OCI-LY1 (cell line): ENCODE results near the gene INPP5A.

ENCODE experiments used
- H2AFZ ChIP-seq: fragments of 200-600 bp; sonication (generic), shearing (Covaris generic); 2 replicates; pipeline ENCODE4 v1.6.0; 2014; ENCODE audit warnings: antibody characterized with exemption, mild to moderate bottlenecking, low read length
- H3F3A ChIP-seq: fragments of 200-600 bp; sonication (generic), shearing (Covaris generic); 2 replicates; pipeline ENCODE4 v1.6.0; 2014; ENCODE audit warnings: mild to moderate bottlenecking, antibody characterized with exemption, low read length, moderate library complexity; ENCODE audit not compliant: insufficient read depth
- H3K27ac ChIP-seq: fragments of 200-600 bp; sonication (generic); 2 replicates; pipeline ENCODE4 v1.5.1; 2014; ENCODE audit warnings: low read length, mixed run types, mild to moderate bottlenecking, low read depth; ENCODE audit not compliant: poor library complexity, severe bottlenecking
- H3K27me3 ChIP-seq: fragments of 200-600 bp; sonication (generic); 2 replicates; pipeline ENCODE4 v1.6.0; 2014; ENCODE audit warnings: antibody characterized with exemption, mild to moderate bottlenecking, low read length, moderate library complexity; ENCODE audit not compliant: insufficient read depth
- H3K36me3 ChIP-seq: fragments of 200-600 bp; sonication (generic); 2 replicates; pipeline ENCODE4 v1.6.1; 2014; ENCODE audit warnings: mild to moderate bottlenecking, antibody characterized with exemption, low read length, moderate library complexity, mixed read lengths; ENCODE audit not compliant: insufficient read depth
- H3K4me1 ChIP-seq: fragments of 200-600 bp; sonication (generic); 2 replicates; pipeline ENCODE4 v1.5.1; 2014; ENCODE audit warnings: mild to moderate bottlenecking, low read length, moderate library complexity; ENCODE audit not compliant: insufficient read depth, severe bottlenecking
- H3K4me2 ChIP-seq: fragments of 200-600 bp; sonication (generic), shearing (Covaris generic); 2 replicates; pipeline ENCODE4 v1.6.1; 2014; ENCODE audit warnings: low read length
- H3K4me3 ChIP-seq: fragments of 200-600 bp; sonication (generic); 2 replicates; pipeline ENCODE4 v1.5.1; 2014; ENCODE audit warnings: low read length, low read depth, mild to moderate bottlenecking, mixed read lengths; ENCODE audit not compliant: poor library complexity, severe bottlenecking
- H3K79me2 ChIP-seq: fragments of 200-600 bp; shearing (Covaris generic); 2 replicates; pipeline ENCODE4 v1.6.1; 2016; ENCODE audit warnings: mixed run types, low read length, mixed read lengths; ENCODE audit not compliant: insufficient read depth
- H3K9ac ChIP-seq: fragments of 200-600 bp; sonication (generic), shearing (Covaris generic); 2 replicates; pipeline ENCODE4 v1.6.1; 2014; ENCODE audit warnings: mild to moderate bottlenecking, low read length, mixed read lengths
- H3K9me2 ChIP-seq: fragments of 200-600 bp; sonication (generic), shearing (Covaris generic); 2 replicates; pipeline ENCODE4 v1.6.1; 2014; ENCODE audit warnings: low read depth, mild to moderate bottlenecking, low read length, mixed read lengths
- H3K9me3 ChIP-seq: fragments of 200-600 bp; shearing (Covaris generic); 2 replicates; pipeline ENCODE4 v1.6.1; 2014; ENCODE audit warnings: low read length, mixed read lengths
- H4K20me1 ChIP-seq: fragments of 200-600 bp; sonication (generic), shearing (Covaris generic); 2 replicates; pipeline ENCODE4 v1.6.0; 2016; ENCODE audit warnings: mild to moderate bottlenecking, low read length; ENCODE audit not compliant: insufficient read depth
- CTCF ChIP-seq: fragments of 200-600 bp; sonication (generic), shearing (Covaris generic); IDR thresholded peaks from 2 replicates; pipeline ENCODE4 v1.5.1; 2017; ENCODE audit warnings: mild to moderate bottlenecking, antibody characterized with exemption, low read length, moderate library complexity, mixed read lengths
- EZH2 ChIP-seq: fragments of 200-600 bp; sonication (generic), shearing (Covaris generic); IDR thresholded peaks from 2 replicates; pipeline ENCODE4 v1.8.0; 2017; ENCODE audit warnings: borderline replicate concordance, mixed run types, mild to moderate bottlenecking, antibody characterized with exemption, low read length, moderate library complexity, mixed read lengths

The INPP5A gene

GRCh38 chr10:132662186-132662920 lies 124.8 kb downstream of the INPP5A start:
- TF ChIP-seq EZH2 (no peak), CTCF (no peak)
- H4K20me1 ChIP-seq: no peaks in the 10 kb centered on the region
- no peaks in the 10 kb centered on the region for H3K27me3 ChIP-seq
- H3K4me3 ChIP-seq: no peak overlapping the region
- no peak overlapping the region for H3K9ac ChIP-seq
- no peaks in the 10 kb centered on the region for H3K79me2 ChIP-seq
- no peaks in the 10 kb centered on the region for H3K9me2 ChIP-seq
- no peak overlapping the region for H3K4me2 ChIP-seq
- no peaks in the 10 kb centered on the region for H3K9me3 ChIP-seq
- no peaks in the 10 kb centered on the region for H3K4me1 ChIP-seq
- no peak overlapping the region for H3K27ac ChIP-seq
- no peak overlapping the region for H2AFZ ChIP-seq
- no peaks in the 10 kb centered on the region for H3K36me3 ChIP-seq
- no peaks in the 10 kb centered on the region for H3F3A ChIP-seq

- Histone ChIP-seq H3K4me2 (no peak overlapping the region), H3K27ac (no peak overlapping the region), H4K20me1 (no peaks in the 10 kb centered on the region), H3F3A (no peaks in the 10 kb centered on the region), H3K79me2 (no peaks in the 10 kb centered on the region), H3K9ac (no peak overlapping the region), H2AFZ (no peak overlapping the region), H3K36me3 (no peaks in the 10 kb centered on the region), H3K4me1 (no peaks in the 10 kb centered on the region), H3K27me3 (no peaks in the 10 kb centered on the region), H3K4me3 (no peak overlapping the region), H3K9me2 (no peaks in the 10 kb centered on the region), H3K9me3 (no peaks in the 10 kb centered on the region)
- TF ChIP-seq CTCF (no peak), EZH2 (no peak)
Measured at GRCh38 chr10:132663666-132664365, 126.2 kb downstream of the INPP5A start.

GRCh38 chr10:132664407-132664806 lies 126.8 kb downstream of the INPP5A start:
- Histone ChIP-seq H3K36me3 (no peaks in the 10 kb centered on the region), H3K27me3 (no peaks in the 10 kb centered on the region), H3K4me1 (no peaks in the 10 kb centered on the region), H3K4me2 (no peak overlapping the region), H3K9ac (no peak overlapping the region), H3F3A (no peaks in the 10 kb centered on the region), H3K27ac (no peak overlapping the region), H2AFZ (no peak overlapping the region), H4K20me1 (no peaks in the 10 kb centered on the region), H3K9me3 (no peaks in the 10 kb centered on the region), H3K79me2 (no peaks in the 10 kb centered on the region), H3K9me2 (no peaks in the 10 kb centered on the region), H3K4me3 (no peak overlapping the region)
- TF ChIP-seq CTCF (no peak), EZH2 (no peak)
